GM12891 (cell line): ENCODE measurements around the gene GNPTAB.

Experiments
- DNase-seq: peaks from one replicate; pipeline ENCODE4 v3.0.0; 2011; ENCODE audit warnings: low spot score; ENCODE audit not compliant: insufficient read length
- FAIRE-seq: peaks from 2 replicates; lab custom pipeline; 2011; peaks lifted over from hg19 to GRCh38; lab: Jason Lieb, UNC
- PAX5 ChIP-seq: IDR thresholded peaks from 2 replicates; pipeline ENCODE4 v1.6.1; 2011; ENCODE audit warnings: low read length, moderate library complexity, mild to moderate bottlenecking; ENCODE audit not compliant: insufficient read depth, severe bottlenecking
- POLR2A ChIP-seq: IDR thresholded peaks from 2 replicates; pipeline ENCODE4 v1.6.1; 2011; ENCODE audit warnings: low read depth, low read length, control low read depth
- POLR2AphosphoS5 ChIP-seq: IDR thresholded peaks from 2 replicates; pipeline ENCODE4 v1.6.1; 2011; ENCODE audit warnings: low read depth, low read length, control low read depth
- POU2F2 ChIP-seq: IDR thresholded peaks from 2 replicates; pipeline ENCODE4 v1.6.1; 2011; ENCODE audit warnings: low read depth, mild to moderate bottlenecking, control low read depth, low read length, moderate library complexity
- SPI1 ChIP-seq: IDR thresholded peaks from 2 replicates; pipeline ENCODE4 v1.6.1; 2011; ENCODE audit warnings: low read depth, low read length, control low read depth
- TAF1 ChIP-seq: IDR thresholded peaks from 2 replicates; pipeline ENCODE4 v1.6.1; 2011; ENCODE audit warnings: low read depth, low read length, control low read depth

The GNPTAB gene

GRCh38 chr12:101764051-101764792 is 66.5 kb downstream of the GNPTAB start:
- FAIRE-seq (no peak), DNase-seq (no peak)
- TF ChIP-seq POLR2AphosphoS5 (no peak), TAF1 (no peak), POLR2A (no peak), POU2F2 (no peak), SPI1 (no peak), PAX5 (no peak)

- TF ChIP-seq SPI1: no peak
- no peak for TF ChIP-seq POLR2AphosphoS5
- TF ChIP-seq TAF1: no peak
- no peak for TF ChIP-seq POLR2A
- DNase-seq (no peak), FAIRE-seq (no peak)
Observed at GRCh38 chr12:101763246-101763931, 67.4 kb downstream of the GNPTAB start.

GRCh38 chr12:101761781-101762180 is 69.0 kb downstream of the GNPTAB start:
- FAIRE-seq: peak; percentile 31
- no peak for DNase-seq
- TF ChIP-seq POLR2A: no peak
- no peak for TF ChIP-seq TAF1
- no peak for TF ChIP-seq POU2F2
- no peak for TF ChIP-seq SPI1
- TF ChIP-seq PAX5: no peak
- TF ChIP-seq POLR2AphosphoS5: no peak

DNA sequence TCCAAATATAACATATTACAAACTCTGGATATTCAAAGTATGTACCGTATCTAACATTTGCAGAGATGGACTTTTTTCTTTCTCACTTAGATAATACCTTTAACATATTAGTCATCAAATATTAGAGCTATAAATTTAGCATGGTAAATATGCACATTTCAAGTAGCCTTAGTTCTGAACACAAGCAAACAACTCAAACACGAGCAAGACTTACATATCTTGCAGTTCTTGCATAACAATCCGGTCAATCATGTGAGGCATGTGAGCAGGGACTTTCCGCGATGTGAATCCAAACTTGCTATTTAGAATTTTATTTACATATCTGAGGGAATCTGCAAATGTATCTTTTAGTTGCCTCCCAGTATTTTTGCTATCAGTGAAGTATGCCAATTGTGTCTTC is 69.4 kb downstream of the GNPTAB start:
- DNase-seq (no peak), FAIRE-seq (no peak)

DNA sequence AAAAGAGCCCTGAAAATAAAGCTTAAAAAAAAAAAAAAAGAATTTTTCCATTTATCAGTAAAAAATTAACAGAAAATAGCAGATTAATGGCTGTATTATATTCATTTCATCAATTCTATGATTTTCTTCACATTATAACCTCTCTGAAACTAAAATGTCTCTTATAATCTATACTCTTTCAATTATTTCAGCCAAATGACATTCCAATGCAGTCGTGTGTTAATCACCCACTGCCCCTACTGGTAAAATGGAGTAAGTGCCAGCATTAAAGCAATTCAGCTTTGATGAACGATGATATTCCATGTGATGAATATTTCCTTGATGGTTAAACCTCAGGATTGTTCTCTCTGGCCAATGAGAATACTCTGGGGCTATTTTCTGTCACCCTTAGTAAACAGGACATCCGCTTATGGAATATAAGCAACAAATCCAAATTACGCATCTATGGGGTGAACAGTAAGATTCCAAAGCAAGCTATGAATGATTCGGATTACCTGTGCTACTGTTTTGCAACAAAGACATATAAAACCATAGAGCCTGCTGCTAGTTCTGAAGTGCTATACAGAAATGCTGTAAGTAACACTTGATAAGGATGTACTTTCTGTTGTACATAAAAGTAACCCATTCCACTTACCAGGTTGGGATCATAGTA is 71.2 kb downstream of the GNPTAB start:
- peak; percentile 58 for FAIRE-seq
- no peak for TF ChIP-seq POU2F2
- no peak for DNase-seq

More for the DNA sequence above, 69.4 kb downstream of the GNPTAB start:
- no peak for TF ChIP-seq TAF1
- TF ChIP-seq POLR2A: no peak
- TF ChIP-seq SPI1: no peak
- no peak for TF ChIP-seq PAX5
- no peak for TF ChIP-seq POU2F2
- TF ChIP-seq POLR2AphosphoS5: no peak

- no peak for DNase-seq
- TF ChIP-seq POLR2AphosphoS5 (no peak), TAF1 (no peak), SPI1 (no peak), POLR2A (no peak), POU2F2 (no peak), PAX5 (no peak)
- FAIRE-seq: peak; percentile 23
Observed at GRCh38 chr12:101750152-101750551, 80.6 kb downstream of the GNPTAB start.

DNA sequence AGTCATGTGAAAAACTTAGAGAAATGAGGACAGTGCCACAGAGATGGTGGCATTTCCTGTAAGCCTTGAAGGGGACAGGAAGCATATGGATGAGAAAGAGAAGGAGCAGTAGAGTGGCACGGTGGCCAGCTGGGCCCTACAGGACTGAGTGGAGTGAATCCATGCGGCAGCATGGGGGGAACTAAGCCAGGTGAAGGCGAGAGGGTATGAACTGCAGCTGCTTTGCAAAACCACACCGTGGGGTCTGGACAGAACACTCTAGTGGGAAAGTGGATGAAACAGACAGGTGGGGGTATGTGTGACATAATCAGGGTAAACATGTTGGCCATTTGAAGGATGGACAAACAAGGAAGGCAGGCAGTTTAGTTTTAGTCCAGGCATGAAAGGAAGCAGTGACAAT is 81.1 kb downstream of the GNPTAB start:
- peak; percentile 43 for FAIRE-seq
- TF ChIP-seq POLR2A: no peak
- no peak for TF ChIP-seq POU2F2
- TF ChIP-seq PAX5: no peak
- no peak for TF ChIP-seq SPI1
- TF ChIP-seq TAF1: no peak
- TF ChIP-seq POLR2AphosphoS5: no peak
- DNase-seq: no peak

DNA sequence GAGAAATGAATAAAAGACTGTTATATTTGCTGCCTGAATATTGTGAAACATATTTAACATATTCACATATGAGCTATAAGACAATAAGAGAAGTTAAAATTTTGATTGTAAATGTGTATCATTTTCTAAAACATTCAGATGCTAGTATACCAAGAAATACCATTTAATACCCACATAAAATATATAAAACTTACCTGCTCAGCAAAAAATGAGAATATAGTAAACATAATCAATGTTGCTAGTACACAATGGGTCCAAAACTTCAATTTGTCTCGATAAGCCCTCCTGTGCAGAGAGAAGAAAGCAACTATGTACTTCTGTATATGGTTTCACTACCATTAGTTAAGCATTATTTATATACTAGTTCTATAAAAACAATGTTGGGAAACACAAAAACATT is 81.9 kb downstream of the GNPTAB start:
- no peak for DNase-seq
- no peak for TF ChIP-seq POLR2AphosphoS5
- TF ChIP-seq POLR2A: no peak
- TF ChIP-seq SPI1: no peak
- TF ChIP-seq TAF1: no peak
- TF ChIP-seq POU2F2: no peak
- TF ChIP-seq PAX5: no peak
- no peak for FAIRE-seq

DNA sequence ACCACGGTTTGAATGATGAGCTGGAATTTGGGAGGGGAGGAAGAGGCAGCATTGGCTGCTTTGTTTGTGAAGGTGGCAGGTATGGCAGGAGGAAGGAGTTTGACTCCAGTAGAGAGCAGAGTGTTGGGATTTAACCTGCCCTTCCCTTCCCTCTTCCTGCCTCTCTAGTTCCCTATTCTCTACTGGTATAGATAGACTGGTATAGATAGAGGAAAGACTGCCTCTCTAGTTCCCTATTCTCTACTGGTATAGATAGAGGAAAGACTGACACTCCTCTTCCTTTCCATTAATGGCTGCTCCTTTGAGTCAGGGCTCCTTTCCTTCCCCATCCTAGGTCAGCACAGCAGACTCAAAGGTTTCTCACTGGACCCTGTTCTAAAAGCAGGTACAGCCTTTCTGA is 83.1 kb downstream of the GNPTAB start:
- no peak for DNase-seq

DNA sequence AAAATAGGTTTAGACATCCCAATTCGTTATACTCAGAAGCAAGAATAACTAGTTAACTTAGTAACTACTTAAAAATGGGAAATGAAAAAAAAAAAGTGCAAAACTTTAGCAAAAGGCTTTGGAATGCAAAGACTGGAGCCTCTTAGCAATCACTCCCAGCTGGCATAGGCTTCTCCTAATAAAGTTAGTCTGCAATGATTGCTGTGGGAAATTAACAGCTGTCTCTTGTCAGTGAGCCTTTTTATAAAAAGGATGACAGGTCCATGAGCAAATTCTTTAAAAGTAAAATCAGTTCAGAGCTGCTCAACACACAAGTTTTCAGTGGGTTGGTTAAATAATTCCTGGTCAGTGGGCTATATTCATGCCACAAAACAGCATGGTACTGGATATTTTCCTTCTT is 84.1 kb downstream of the GNPTAB start:
- no peak for FAIRE-seq
- DNase-seq: no peak
- TF ChIP-seq POU2F2: no peak
- TF ChIP-seq POLR2A: no peak
- no peak for TF ChIP-seq SPI1
- no peak for TF ChIP-seq PAX5
- no peak for TF ChIP-seq POLR2AphosphoS5
- TF ChIP-seq TAF1: no peak

More for the DNA sequence above, 83.1 kb downstream of the GNPTAB start:
- FAIRE-seq: no peak
- TF ChIP-seq SPI1 (no peak), POLR2AphosphoS5 (no peak), TAF1 (no peak), PAX5 (no peak), POLR2A (no peak)
